ENCODE results near the gene BARX1.

DNA sequence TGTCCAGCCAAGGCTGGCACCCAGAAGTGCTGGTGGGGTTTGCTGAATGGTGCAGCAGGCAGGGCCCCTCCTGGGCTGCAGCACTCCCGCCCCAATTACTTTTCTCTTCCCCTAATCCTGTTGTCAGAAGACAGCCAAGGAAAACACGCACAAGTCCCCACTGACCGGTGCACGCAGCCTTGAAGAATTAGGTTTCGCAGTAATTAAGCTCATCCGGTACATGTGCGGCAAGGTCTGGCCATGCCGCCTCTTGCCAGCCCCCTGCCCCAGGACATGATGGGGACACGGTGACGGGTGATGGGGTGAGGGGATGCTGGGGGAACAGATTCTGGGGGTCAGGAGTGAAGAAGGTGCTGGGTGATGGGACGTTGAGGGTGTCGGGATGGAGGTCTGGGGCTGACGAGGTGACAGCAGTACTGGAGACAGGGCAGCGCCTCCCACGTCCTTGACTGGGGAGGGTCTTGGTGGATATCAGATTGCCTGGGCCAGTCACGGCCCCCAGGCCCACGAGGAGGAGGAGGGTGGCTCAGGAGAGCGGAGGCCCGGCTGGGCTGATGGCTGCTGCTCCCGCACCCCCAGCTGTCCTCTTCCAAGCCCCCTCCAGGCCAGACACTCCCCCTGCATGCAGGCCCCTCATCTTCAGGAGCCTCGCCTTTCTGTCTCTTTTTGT, 34.9 kb downstream of the BARX1 start:
- TF ChIP-seq, protein P1, sequence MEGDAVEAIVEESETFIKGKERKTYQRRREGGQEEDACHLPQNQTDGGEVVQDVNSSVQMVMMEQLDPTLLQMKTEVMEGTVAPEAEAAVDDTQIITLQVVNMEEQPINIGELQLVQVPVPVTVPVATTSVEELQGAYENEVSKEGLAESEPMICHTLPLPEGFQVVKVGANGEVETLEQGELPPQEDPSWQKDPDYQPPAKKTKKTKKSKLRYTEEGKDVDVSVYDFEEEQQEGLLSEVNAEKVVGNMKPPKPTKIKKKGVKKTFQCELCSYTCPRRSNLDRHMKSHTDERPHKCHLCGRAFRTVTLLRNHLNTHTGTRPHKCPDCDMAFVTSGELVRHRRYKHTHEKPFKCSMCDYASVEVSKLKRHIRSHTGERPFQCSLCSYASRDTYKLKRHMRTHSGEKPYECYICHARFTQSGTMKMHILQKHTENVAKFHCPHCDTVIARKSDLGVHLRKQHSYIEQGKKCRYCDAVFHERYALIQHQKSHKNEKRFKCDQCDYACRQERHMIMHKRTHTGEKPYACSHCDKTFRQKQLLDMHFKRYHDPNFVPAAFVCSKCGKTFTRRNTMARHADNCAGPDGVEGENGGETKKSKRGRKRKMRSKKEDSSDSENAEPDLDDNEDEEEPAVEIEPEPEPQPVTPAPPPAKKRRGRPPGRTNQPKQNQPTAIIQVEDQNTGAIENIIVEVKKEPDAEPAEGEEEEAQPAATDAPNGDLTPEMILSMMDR (IDR thresholded peaks at IDR 0.05; ENCODE audit: low read depth, low read length): no peak
- TF ChIP-seq EZH2phosphoT487 (IDR thresholded peaks at IDR 0.05; ENCODE audit: low read depth): no peak

Data from OCI-LY3 (cell line).